ENCODE results near the gene CLIC5. TPM values are rescaled to one million over a fixed set of nuclear protein-coding genes. Genes with fewer than 3 reads are reported as not detected.

The CLIC5 gene
- total RNA-seq, 1 donor from 2014 or later = 1.3 TPM

DNA sequence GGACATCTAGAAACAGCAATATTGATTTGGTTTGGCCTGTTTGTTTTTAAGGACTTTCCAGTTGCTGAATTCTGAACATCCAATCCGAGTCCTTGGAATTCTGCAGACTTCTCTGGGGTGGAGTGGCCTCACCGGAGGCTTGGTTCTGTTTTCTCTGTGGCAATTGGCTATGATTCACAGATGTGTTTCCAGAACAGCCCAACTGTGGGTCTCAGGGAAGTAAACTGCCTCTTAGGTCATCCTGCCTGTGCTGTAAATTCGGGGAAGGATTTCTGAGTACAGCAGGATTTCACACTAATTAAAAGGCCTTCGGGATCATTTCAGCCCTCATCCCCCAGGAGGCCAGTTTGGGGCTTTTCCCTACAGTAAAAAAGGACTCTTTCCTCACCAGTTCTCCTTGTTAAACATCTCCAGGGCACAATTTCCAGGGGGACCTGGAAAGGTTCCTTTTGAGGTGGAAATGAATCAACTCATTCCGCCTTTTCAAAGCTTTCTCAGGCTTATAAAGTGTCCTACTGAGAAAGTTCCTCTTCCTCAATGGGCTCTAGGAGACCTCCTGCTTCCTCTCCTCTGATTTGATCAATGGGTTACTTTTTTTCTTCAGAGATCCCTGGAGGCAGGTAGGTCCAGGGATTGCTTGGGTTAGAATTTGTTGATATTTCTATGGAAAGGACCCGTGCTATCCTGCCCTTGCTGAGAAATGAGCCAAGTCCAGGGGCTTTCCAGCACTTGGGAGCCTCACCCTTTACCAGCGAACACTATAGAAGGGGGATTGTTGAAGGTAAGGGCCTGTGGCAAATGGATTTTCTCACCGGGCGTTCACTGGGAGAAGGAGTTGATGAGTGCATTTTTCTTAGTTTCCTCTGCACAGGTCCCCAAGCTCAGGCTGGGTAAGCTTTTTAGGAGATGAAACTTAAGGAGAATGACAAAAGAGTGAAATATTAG, 114.6 kb downstream of the CLIC5 start:
- H3K9me3 Mint-ChIP-seq = no peaks in the 10 kb centered on the region
- intact Hi-C loops (cut with micrococcal nuclease) = no loop called here
- peaks cover 15% of the 10 kb centered on the region for H3K4me1 Mint-ChIP-seq (ENCODE audit: low read depth)
- no peak for DNase-seq (ENCODE audit: low spot score)
- no peaks in the 10 kb centered on the region for H3K27me3 Mint-ChIP-seq (ENCODE audit: insufficient read depth)
- no peak overlapping the region for H3K4me3 Mint-ChIP-seq
- no peak overlapping the region for H3K27ac Mint-ChIP-seq
- no peaks in the 10 kb centered on the region for H3K36me3 Mint-ChIP-seq (ENCODE audit: low read depth)

DNA sequence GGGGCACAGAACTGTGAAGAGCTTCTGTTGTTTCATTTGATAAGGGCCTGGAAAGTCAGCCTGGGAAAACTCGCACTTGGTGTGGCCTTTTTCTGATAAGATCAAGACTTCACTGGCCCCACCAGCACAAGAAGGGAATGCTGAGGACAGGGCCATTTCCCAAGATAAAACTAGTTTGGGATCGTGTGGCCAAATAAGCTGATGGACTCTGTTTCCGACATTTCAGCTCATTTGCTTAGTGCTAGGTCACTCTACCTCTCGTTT, 116.0 kb downstream of the CLIC5 start:
- Mint-ChIP-seq H3K36me3 (ENCODE audit: low read depth) (no peaks in the 10 kb centered on the region), H3K4me3 (no peak overlapping the region), H3K27ac (no peak overlapping the region), H3K27me3 (ENCODE audit: insufficient read depth) (no peaks in the 10 kb centered on the region), H3K4me1 (ENCODE audit: low read depth) (peaks cover 23% of the 10 kb centered on the region), H3K9me3 (no peaks in the 10 kb centered on the region)
- no peak for DNase-seq (ENCODE audit: low spot score)
- intact Hi-C loops (cut with micrococcal nuclease) = no loop called here

DNA sequence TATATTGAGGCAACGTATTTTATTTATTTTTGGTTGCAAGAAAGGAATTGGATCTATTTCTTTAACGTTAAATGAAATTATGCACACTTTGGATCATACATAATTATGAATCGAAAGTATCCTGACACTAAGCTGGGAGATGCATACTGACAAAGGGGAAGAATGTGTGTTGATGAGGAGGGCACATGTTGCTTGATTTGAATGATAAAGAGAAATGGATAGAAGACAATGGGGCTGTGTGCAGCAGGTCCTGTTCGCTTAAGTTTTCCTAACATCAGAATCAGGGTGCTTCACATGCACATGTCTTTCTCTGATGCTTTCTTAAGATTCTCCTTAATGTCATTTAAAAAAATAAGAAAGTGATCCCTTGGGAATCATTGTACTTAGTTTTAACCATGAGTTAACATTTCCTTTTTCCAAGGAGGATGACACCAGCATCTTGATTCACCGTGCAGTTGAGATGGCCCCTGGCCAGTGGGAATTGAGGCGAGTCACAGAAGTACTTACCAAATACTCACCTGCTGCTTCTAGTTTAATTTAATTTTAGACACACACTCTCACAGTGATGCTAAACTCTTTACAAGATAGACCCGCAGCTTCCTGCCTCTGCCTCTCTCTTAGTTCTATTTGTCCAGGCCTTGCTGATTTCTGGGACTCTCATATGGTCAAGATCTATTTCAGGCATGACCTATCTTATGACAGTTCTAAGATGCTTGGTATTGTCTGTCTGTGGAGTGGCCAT, 116.5 kb downstream of the CLIC5 start:
- Mint-ChIP-seq H3K27ac (no peak overlapping the region), H3K4me1 (ENCODE audit: low read depth) (peaks cover 23% of the 10 kb centered on the region), H3K9me3 (no peaks in the 10 kb centered on the region), H3K4me3 (no peak overlapping the region), H3K36me3 (ENCODE audit: low read depth) (no peaks in the 10 kb centered on the region), H3K27me3 (ENCODE audit: insufficient read depth) (no peaks in the 10 kb centered on the region)
- intact Hi-C loops (cut with micrococcal nuclease) = no loop called here
- no peak for DNase-seq (ENCODE audit: low spot score)

DNA sequence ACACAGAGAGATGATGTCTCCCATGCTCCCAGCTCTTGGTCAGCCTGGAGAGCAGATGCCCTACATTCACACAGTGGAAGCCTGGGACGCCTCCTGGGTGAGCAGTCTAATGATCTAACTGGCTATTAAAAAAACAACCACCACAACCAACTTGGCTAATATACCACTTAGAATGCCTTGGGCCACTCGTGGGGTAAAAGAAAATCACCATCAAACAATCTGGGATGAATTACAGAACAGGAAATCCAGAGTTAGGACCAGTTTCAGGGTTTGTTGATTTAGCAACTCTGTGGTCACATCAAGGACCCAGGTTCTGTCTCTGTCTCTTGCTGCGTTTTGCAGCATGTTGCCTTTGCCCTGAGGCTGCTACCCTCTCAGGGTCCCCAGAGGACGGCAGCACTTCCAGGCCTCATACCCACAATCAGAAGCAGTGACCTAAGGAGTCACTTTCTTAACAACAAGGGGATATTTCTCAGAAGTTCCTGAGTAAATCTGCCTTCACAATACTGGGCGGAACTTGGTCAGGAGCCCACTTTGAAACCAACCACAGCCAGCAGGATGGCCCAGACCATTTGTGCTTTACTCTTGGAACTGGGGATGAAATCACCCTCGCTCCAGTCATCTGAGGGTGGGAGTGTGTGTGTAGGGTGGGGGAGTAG, 118.7 kb downstream of the CLIC5 start:
- intact Hi-C loops (cut with micrococcal nuclease) = no loop called here
- no peak overlapping the region for H3K4me3 Mint-ChIP-seq

DNA sequence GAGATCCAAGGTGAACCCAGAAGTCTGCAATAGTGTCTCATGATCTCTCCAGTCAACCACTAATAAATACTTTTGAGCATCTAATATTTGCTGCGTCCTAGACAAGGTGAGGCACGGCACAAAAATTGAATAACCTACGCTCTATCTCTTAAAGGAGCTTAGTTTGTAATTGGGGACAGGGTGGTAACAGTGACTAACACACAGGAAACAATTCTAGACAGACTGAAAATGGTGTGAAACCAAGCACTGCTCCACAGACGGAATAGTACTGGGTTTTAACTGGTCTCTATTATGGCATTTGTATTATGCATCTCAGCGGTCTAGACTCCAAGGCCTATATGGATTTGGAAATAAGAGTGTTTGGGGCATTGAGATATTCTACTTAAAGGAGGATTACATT, 120.1 kb downstream of the CLIC5 start:
- H3K27ac Mint-ChIP-seq = no peak overlapping the region
- H3K27me3 Mint-ChIP-seq (ENCODE audit: insufficient read depth) = no peaks in the 10 kb centered on the region
- no peak overlapping the region for H3K4me3 Mint-ChIP-seq

More for the DNA sequence above, 118.7 kb downstream of the CLIC5 start:
- H3K27ac Mint-ChIP-seq = no peak overlapping the region
- H3K9me3 Mint-ChIP-seq = no peaks in the 10 kb centered on the region
- H3K4me1 Mint-ChIP-seq (ENCODE audit: low read depth) = peaks cover 23% of the 10 kb centered on the region
- no peak for DNase-seq (ENCODE audit: low spot score)
- H3K27me3 Mint-ChIP-seq (ENCODE audit: insufficient read depth) = no peaks in the 10 kb centered on the region
- peaks cover 2% of the 10 kb centered on the region for H3K36me3 Mint-ChIP-seq (ENCODE audit: low read depth)

DNA sequence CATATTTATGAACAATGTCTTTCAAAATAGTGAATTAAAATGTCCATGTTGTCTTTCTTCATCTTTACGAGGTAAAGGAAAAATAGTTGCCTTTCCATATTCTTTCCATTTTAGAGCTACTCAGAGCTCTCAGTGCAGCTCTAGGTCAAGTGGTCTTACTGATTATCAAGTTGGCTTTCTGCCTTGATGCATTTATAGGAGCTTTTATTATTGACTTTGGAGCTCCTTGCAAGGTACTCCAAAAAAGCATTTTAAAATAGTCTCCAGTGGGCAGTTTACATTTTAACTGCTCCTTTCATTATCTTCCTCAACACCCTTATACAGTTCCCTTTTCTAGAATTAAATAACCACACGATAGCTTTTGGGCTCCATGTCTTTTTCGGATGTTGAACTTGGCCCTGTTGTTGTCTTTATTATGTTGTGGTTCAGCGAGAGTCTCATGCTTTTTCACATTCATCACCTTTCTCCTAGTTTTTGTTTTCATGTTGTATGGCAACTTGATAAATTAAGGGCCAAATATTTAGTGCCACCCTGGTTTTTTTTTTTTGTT, 122.9 kb downstream of the CLIC5 start:
- Mint-ChIP-seq H3K4me1 (ENCODE audit: low read depth) (peaks cover 24% of the 10 kb centered on the region), H3K27ac (no peak overlapping the region), H3K27me3 (ENCODE audit: insufficient read depth) (peaks cover 4% of the 10 kb centered on the region), H3K4me3 (no peak overlapping the region), H3K36me3 (ENCODE audit: low read depth) (peaks cover 2% of the 10 kb centered on the region), H3K9me3 (no peaks in the 10 kb centered on the region)
- intact Hi-C loops (cut with micrococcal nuclease) = no loop called here
- DNase-seq (ENCODE audit: low spot score) = no peak

More for the DNA sequence above, 120.1 kb downstream of the CLIC5 start:
- peaks cover 2% of the 10 kb centered on the region for H3K36me3 Mint-ChIP-seq (ENCODE audit: low read depth)
- peaks cover 23% of the 10 kb centered on the region for H3K4me1 Mint-ChIP-seq (ENCODE audit: low read depth)
- no peak for DNase-seq (ENCODE audit: low spot score)
- H3K9me3 Mint-ChIP-seq = no peaks in the 10 kb centered on the region
- intact Hi-C loops (cut with micrococcal nuclease) = no loop called here

DNA sequence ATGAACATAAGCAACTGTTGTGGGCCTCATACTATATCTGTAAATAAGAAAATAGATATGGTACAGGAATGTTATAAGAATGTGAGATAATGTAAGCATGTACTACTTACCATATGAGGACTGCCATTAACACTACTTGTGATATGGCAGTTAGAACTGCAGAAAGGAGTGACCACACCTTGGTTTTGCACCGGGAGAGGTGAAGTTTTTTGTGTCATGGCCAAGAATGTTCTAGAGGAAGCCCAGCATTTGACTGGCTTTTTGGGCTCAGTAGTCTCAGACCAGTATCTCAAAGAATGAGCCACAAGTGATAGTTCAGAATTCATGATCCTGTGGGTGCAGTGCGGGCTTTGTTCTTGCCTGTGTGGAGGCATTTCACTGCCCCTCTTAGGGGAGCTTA, 123.5 kb downstream of the CLIC5 start:
- H3K27ac Mint-ChIP-seq = no peak overlapping the region
- no peaks in the 10 kb centered on the region for H3K9me3 Mint-ChIP-seq
- H3K4me3 Mint-ChIP-seq = no peak overlapping the region

DNA sequence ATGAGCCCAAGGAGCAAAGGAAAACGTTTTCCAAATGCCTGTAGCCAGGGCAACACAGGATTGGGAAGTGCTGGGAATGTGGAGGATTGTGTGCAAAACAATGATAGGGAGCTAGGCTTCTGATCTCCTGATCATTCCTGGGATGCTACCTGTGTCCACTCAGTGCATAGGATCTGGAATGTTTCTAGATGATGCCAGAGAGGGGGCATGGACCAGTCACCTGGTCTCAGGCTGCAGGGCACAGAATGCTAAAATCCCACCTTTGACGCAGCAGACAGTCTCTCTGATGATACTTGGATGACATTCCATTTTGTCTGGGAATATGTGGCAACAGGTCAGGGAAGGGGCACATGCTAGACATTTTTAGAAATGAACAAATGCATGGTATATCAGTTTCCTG, 128.9 kb downstream of the CLIC5 start:
- peaks cover 10% of the 10 kb centered on the region for H3K27me3 Mint-ChIP-seq (ENCODE audit: insufficient read depth)
- intact Hi-C loops (cut with micrococcal nuclease) = no loop called here

More for the DNA sequence above, 123.5 kb downstream of the CLIC5 start:
- Mint-ChIP-seq H3K4me1 (ENCODE audit: low read depth) (peaks cover 20% of the 10 kb centered on the region), H3K36me3 (ENCODE audit: low read depth) (peaks cover 2% of the 10 kb centered on the region), H3K27me3 (ENCODE audit: insufficient read depth) (peaks cover 6% of the 10 kb centered on the region)
- intact Hi-C loops (cut with micrococcal nuclease) = no loop called here
- DNase-seq (ENCODE audit: low spot score) = no peak

DNA sequence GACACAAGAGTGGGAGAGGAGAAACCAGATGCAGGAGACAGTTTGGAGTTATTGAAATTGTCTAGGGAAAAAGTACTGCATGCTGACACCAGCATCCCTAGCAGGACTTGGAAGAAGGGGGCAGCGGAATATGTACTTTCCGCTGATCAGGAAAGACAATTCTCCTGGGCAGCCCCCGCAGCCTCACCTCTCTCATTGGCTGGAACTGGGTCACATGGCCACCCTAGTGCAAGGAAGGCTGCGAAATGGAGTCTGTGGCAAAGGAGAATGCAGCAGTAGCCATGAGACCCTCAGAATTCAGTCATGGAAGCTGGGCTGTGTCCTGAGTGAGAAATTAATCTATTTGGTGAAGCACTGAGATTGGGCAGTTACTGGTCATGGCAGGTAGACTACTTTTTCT, 131.3 kb downstream of the CLIC5 start:
- no peak for DNase-seq (ENCODE audit: low spot score)
- Mint-ChIP-seq H3K27ac (no peak overlapping the region), H3K4me1 (ENCODE audit: low read depth) (no peaks in the 10 kb centered on the region), H3K27me3 (ENCODE audit: insufficient read depth) (peaks cover 10% of the 10 kb centered on the region), H3K36me3 (ENCODE audit: low read depth) (no peaks in the 10 kb centered on the region), H3K4me3 (no peak overlapping the region), H3K9me3 (no peaks in the 10 kb centered on the region)
- intact Hi-C loops (cut with micrococcal nuclease) = no loop called here

More for the DNA sequence above, 128.9 kb downstream of the CLIC5 start:
- no peak for DNase-seq (ENCODE audit: low spot score)
- H3K36me3 Mint-ChIP-seq (ENCODE audit: low read depth) = no peaks in the 10 kb centered on the region
- H3K4me1 Mint-ChIP-seq (ENCODE audit: low read depth) = peaks cover 5% of the 10 kb centered on the region
- H3K9me3 Mint-ChIP-seq = no peaks in the 10 kb centered on the region
- no peak overlapping the region for H3K4me3 Mint-ChIP-seq
- no peak overlapping the region for H3K27ac Mint-ChIP-seq

DNA sequence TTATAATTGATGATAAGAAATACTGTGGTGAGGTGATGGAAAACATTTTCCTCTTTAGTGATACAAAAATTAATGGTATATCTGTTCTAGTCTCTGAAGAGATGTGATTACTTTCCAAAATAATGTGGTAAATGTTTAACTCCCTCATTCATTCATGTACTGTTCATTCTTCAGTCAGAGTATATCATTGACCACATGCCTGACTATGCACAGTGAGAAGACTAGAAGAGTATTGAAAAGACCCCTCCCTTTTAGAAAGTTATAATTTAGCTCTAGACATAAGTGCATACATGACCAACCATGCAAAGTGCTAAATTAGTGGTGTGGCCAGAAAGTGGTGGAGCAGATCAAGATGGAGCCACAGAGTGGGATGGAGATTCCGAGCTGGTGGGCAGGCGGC, 133.0 kb downstream of the CLIC5 start:
- Mint-ChIP-seq H3K4me3 (no peak overlapping the region), H3K9me3 (no peaks in the 10 kb centered on the region), H3K27me3 (ENCODE audit: insufficient read depth) (peaks cover 5% of the 10 kb centered on the region), H3K27ac (no peak overlapping the region), H3K36me3 (ENCODE audit: low read depth) (no peaks in the 10 kb centered on the region), H3K4me1 (ENCODE audit: low read depth) (no peaks in the 10 kb centered on the region)
- intact Hi-C loops (cut with micrococcal nuclease) = no loop called here
- DNase-seq (ENCODE audit: low spot score) = no peak

DNA sequence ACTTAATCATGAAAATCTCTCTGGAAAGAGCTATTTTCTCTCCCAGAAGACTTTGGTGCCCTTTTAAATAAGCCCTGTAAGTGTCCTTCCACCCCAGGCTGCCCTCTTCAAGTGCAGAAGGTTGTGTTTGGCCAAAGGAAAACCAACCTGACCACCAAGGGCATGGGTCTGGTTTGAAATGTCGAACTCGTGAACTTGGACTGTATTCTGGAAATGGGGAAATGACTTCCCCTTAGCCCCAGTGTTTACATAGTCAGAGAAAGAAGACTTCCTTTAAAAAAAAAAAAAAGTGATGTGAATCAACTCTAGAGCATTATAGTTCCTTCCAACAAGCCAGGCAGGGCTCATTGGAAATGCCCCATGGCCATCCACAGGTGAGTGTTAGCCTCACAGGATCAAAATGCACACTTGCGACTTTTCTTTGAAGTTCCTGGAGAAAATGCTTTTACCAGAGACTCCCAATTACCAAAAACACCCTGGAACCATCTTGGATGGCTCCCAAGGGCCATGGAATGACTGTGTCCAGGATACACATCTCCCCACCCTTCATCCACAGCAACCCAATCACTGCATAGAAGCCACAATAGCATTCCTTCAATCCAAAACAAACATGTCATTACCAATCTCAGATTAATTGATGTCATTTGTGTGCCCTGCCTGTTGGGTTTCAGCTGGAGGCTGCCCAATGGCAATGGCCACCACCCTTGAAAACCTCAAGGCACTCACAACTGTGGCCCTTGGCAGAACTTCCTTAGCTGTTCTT, 133.8 kb downstream of the CLIC5 start:
- intact Hi-C loops (cut with micrococcal nuclease) = no loop called here
- Mint-ChIP-seq H3K4me3 (no peak overlapping the region), H3K36me3 (ENCODE audit: low read depth) (no peaks in the 10 kb centered on the region), H3K9me3 (no peaks in the 10 kb centered on the region), H3K27me3 (ENCODE audit: insufficient read depth) (peaks cover 4% of the 10 kb centered on the region), H3K27ac (no peak overlapping the region), H3K4me1 (ENCODE audit: low read depth) (no peaks in the 10 kb centered on the region)
- DNase-seq (ENCODE audit: low spot score) = no peak

DNA sequence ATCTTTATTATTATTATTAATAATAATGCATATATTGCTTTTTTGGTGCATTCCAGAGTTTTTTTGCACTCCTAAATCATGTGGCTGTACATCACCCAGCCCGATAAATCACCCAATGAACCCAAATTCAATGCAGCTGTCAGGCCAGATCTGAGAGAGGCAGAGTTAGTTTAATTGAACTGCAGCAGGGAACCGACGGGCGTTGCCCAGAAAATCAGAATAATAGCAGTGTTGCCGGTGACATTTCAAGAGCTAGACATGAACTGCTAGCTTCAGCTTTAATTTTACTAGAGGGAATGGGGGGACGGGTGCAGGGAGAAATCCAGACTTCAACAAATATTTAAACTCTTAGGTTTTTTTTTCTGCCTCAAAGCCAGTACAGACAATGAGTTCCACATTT, 135.0 kb downstream of the CLIC5 start:
- intact Hi-C loops (cut with micrococcal nuclease) = no loop called here
- no peak for DNase-seq (ENCODE audit: low spot score)
- no peaks in the 10 kb centered on the region for H3K4me1 Mint-ChIP-seq (ENCODE audit: low read depth)
- no peaks in the 10 kb centered on the region for H3K9me3 Mint-ChIP-seq
- H3K27ac Mint-ChIP-seq = no peak overlapping the region
- no peaks in the 10 kb centered on the region for H3K36me3 Mint-ChIP-seq (ENCODE audit: low read depth)
- peaks cover 4% of the 10 kb centered on the region for H3K27me3 Mint-ChIP-seq (ENCODE audit: insufficient read depth)
- no peak overlapping the region for H3K4me3 Mint-ChIP-seq
